OCI-LY3 (cell line): ENCODE measurements around the gene BTBD17.

Experiments
- CTCF ChIP-seq: fragments of 200-600, 300-600 bp; sonication (generic); IDR thresholded peaks from 2 replicates; pipeline ENCODE4 v1.5.1; 2014; ENCODE audit warnings: antibody characterized with exemption, low read length, low read depth
- EZH2phosphoT487 ChIP-seq: fragments of 200-600 bp; shearing (Covaris generic); IDR thresholded peaks from 2 replicates; pipeline ENCODE4 v1.6.1; 2018; ENCODE audit warnings: antibody characterized with exemption, mixed run types, low read depth

- TF ChIP-seq CTCF, result no peak
- TF ChIP-seq EZH2phosphoT487, result no peak
Observed at GRCh38 chr17:74403512-74404137, 42.0 kb upstream of the BTBD17 start.
